Raji (cell line): Measurements from ENCODE around the gene TM4SF18.

ENCODE experiments used
- POLR2A ChIP-seq: IDR thresholded peaks from 2 replicates; pipeline ENCODE4 v1.6.1; 2011; ENCODE audit warnings: low read depth, low read length, control low read depth; ENCODE audit not compliant: insufficient read depth

The TM4SF18 gene

DNA sequence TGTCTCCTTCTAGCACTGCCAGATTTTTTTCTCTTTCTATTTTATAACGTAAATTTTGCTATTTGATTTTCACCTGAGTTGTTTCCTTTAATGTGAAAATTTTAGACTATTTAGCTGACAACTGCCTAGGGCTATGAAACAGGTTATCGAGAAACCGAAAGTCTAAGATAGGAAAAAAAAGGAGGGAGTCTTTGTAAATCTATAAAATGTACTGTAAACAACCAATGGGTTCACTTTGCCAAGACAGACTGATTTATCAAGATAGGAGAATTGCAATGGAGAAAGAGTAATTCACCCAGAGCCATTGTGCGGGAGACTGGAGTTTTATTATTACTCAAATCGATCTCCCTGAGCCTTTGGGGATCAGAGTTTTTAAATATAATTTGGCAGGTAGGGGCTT lies 50.0 kb downstream of the TM4SF18 start:
- TF ChIP-seq POLR2A, result no peak

DNA sequence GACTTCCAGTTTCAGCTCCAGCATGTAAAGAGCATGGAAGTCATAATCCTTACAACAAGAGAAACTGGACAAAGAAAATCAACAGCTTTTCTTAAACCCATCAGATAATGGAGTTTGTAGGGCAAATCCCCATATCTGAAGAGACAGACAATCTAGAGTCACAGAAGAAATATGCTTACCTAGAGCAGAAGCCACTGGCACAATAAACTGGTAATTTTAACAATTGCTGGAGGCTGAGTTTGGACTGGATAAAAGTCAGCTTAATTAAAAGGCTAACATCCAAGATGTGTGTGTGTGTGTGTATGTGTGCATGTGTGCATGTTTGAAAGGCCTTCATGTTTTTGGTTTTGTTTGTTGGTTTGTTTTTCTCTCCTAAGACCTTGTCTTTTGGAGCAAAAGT lies 50.6 kb downstream of the TM4SF18 start:
- TF ChIP-seq POLR2A, result no peak

- TF ChIP-seq POLR2A, result no peak
Measured at GRCh38 chr3:149282322-149282721, 51.1 kb downstream of the TM4SF18 start.

- TF ChIP-seq POLR2A, result no peak
Measured at GRCh38 chr3:149280671-149281349, 52.6 kb downstream of the TM4SF18 start.

GRCh38 chr3:149278911-149279310 lies 54.5 kb downstream of the TM4SF18 start:
- no peak for TF ChIP-seq POLR2A

DNA sequence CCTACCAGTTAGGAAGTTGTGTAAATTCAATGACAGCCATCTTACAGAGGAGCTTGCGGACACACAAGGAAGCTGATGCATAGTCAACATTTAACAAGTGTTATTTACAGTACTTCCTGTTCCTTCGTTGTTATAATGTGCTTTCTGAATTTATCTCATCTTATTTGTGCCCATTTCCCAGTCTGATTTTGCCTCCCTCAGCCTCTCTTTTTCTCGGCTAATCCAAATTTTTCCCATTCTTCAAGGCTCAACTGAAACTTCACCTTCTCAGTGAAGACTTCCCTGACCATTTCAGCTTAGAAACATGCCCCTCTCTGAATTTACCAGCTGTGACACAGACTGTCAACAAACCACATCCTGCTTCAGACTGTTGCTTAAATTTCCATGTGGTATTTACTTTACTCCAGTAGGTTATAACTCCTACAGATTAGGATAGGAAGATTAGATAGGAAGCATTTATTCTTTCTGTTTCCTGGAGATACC lies 56.1 kb downstream of the TM4SF18 start:
- no peak for TF ChIP-seq POLR2A

DNA sequence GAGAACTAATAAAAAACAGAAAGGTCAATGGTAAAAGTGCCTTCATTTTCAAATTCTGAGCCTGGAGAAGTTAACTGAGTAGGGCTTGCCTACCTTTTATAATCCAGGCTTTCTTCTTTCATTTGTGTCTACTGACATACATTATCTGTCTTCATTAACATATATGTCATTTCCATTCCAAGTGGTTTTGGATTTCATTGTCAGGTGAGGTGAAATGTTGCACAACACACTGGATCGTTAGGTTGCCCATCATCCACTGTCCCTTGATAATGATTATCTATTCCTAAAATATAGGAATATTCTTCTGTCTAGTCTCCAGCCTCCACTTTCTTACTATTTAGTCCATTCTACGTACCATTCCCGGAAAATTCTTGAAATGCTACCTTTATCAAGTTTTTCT lies 56.8 kb downstream of the TM4SF18 start:
- no peak for TF ChIP-seq POLR2A

- no peak for TF ChIP-seq POLR2A
Measured at GRCh38 chr3:149274220-149274619, 59.2 kb downstream of the TM4SF18 start.

- no peak for TF ChIP-seq POLR2A
Measured at GRCh38 chr3:149273096-149273751, 60.2 kb downstream of the TM4SF18 start.

GRCh38 chr3:149271669-149272068 lies 61.8 kb downstream of the TM4SF18 start:
- TF ChIP-seq POLR2A, result no peak

GRCh38 chr3:149270180-149270579 lies 63.3 kb downstream of the TM4SF18 start:
- no peak for TF ChIP-seq POLR2A

GRCh38 chr3:149269687-149270086 lies 63.7 kb downstream of the TM4SF18 start:
- no peak for TF ChIP-seq POLR2A
